Measurements from ENCODE around the gene GRM1. TPM values are rescaled to one million over a fixed set of nuclear protein-coding genes. Genes with fewer than 3 reads are reported as not detected.

Gene GRM1
- total RNA-seq, 6 experiments from 2014 or later, result not detected

GRCh38 chr6:146277142-146277541, 248.3 kb downstream of the GRM1 start:
- no peak overlapping the region for H3K4me3 Mint-ChIP-seq
- H3K27ac Mint-ChIP-seq, result no peak overlapping the region
- no peak for DNase-seq
- TF ChIP-seq CTCF (IDR thresholded peaks at IDR 0.05), result no peak
- H3K9me3 Mint-ChIP-seq, result peaks cover 19% of the 10 kb centered on the region
- peaks cover 2% of the 10 kb centered on the region for H3K27me3 Mint-ChIP-seq (ENCODE audit: insufficient read depth)
- H3K36me3 Mint-ChIP-seq (ENCODE audit: low read depth), result no peaks in the 10 kb centered on the region
- H3K4me1 Mint-ChIP-seq (ENCODE audit: low read depth), result no peaks in the 10 kb centered on the region

GRCh38 chr6:146281651-146282362, 252.9 kb downstream of the GRM1 start:
- Mint-ChIP-seq H3K4me1 (ENCODE audit: low read depth) (no peaks in the 10 kb centered on the region), H3K27ac (no peak overlapping the region), H3K4me3 (no peak overlapping the region), H3K36me3 (ENCODE audit: low read depth) (no peaks in the 10 kb centered on the region), H3K9me3 (peaks cover 24% of the 10 kb centered on the region), H3K27me3 (ENCODE audit: insufficient read depth) (no peaks in the 10 kb centered on the region)
- no peak for TF ChIP-seq CTCF (IDR thresholded peaks at IDR 0.05)
- DNase-seq, result no peak

- no peaks in the 10 kb centered on the region for H3K27me3 Mint-ChIP-seq (ENCODE audit: insufficient read depth)
- H3K27ac Mint-ChIP-seq, result no peak overlapping the region
- H3K4me1 Mint-ChIP-seq (ENCODE audit: low read depth), result no peaks in the 10 kb centered on the region
- peaks cover 20% of the 10 kb centered on the region for H3K9me3 Mint-ChIP-seq
- TF ChIP-seq CTCF (IDR thresholded peaks at IDR 0.05), result no peak
- DNase-seq, result no peak
- no peak overlapping the region for H3K4me3 Mint-ChIP-seq
- no peaks in the 10 kb centered on the region for H3K36me3 Mint-ChIP-seq (ENCODE audit: low read depth)
Measured at GRCh38 chr6:146282837-146283236, 254.0 kb downstream of the GRM1 start.

GRCh38 chr6:146284311-146284710, 255.4 kb downstream of the GRM1 start:
- Mint-ChIP-seq H3K27ac (no peak overlapping the region), H3K27me3 (ENCODE audit: insufficient read depth) (no peaks in the 10 kb centered on the region), H3K9me3 (peaks cover 20% of the 10 kb centered on the region), H3K4me3 (no peak overlapping the region), H3K4me1 (ENCODE audit: low read depth) (no peaks in the 10 kb centered on the region), H3K36me3 (ENCODE audit: low read depth) (no peaks in the 10 kb centered on the region)
- TF ChIP-seq CTCF (IDR thresholded peaks at IDR 0.05), result no peak
- no peak for DNase-seq

- H3K27me3 Mint-ChIP-seq (ENCODE audit: insufficient read depth), result no peaks in the 10 kb centered on the region
- no peaks in the 10 kb centered on the region for H3K36me3 Mint-ChIP-seq (ENCODE audit: low read depth)
- no peak for TF ChIP-seq CTCF (IDR thresholded peaks at IDR 0.05)
- no peak for DNase-seq
- H3K4me3 Mint-ChIP-seq, result no peak overlapping the region
- H3K9me3 Mint-ChIP-seq, result peaks cover 6% of the 10 kb centered on the region; the same call in 1 of the 2 replicates
- H3K27ac Mint-ChIP-seq, result no peak overlapping the region
- H3K4me1 Mint-ChIP-seq (ENCODE audit: low read depth), result peaks cover 9% of the 10 kb centered on the region; the same call in 1 of the 2 replicates
Measured at GRCh38 chr6:146286961-146287360, 258.1 kb downstream of the GRM1 start.

All from HFFc6 (cell line).